Subcutaneous abdominal adipose tissue (tissue), 5 donors: ENCODE results near the gene PGAP6.
"Not testable (repeated sequence)": the region's sequence is repeated elsewhere in the genome, so short reads cannot be mapped to it uniquely, and the experiment has no call there.

Experiments
- H3K27ac ChIP-seq: one replicate; pipeline ENCODE4 v1.7.0; 2013; ENCODE audit warnings: low read depth, mild to moderate bottlenecking, inconsistent platforms, low read length, moderate library complexity
- H3K27me3 ChIP-seq, 5 donors: one replicate each; pipeline ENCODE4 v1.7.0; 2013; ENCODE audit warnings: low read length in 5 of 5, inconsistent platforms in 1 of 5; ENCODE audit not compliant: control insufficient read depth in 5 of 5, insufficient read depth in 4 of 5
- H3K36me3 ChIP-seq, 5 donors: one replicate each; pipeline ENCODE4 v1.7.0; 2013; ENCODE audit warnings: low read length in 5 of 5; ENCODE audit not compliant: control insufficient read depth in 5 of 5, insufficient read depth in 5 of 5
- H3K4me1 ChIP-seq, 5 donors: one replicate each; pipeline ENCODE4 v1.7.0; 2013; ENCODE audit warnings: low read length in 5 of 5, mild to moderate bottlenecking in 3 of 5, moderate library complexity in 1 of 5; ENCODE audit not compliant: control insufficient read depth in 5 of 5, insufficient read depth in 5 of 5
- H3K4me3 ChIP-seq, 5 donors: one replicate each; pipeline ENCODE4 v1.7.0; 2013; ENCODE audit warnings: low read length in 5 of 5, low read depth in 1 of 5
- H3K9ac ChIP-seq, 5 donors: one replicate each; pipeline ENCODE4 v1.7.0; 2013; ENCODE audit warnings: low read length in 5 of 5, mild to moderate bottlenecking in 4 of 5, moderate library complexity in 3 of 5
- H3K9me3 ChIP-seq, 5 donors: one replicate each; pipeline ENCODE4 v1.7.0; 2013; ENCODE audit warnings: low read length in 5 of 5; ENCODE audit not compliant: control insufficient read depth in 5 of 5
- donor health status: healthy.
- donor health status: healthy.
- donor health status: healthy.
- donor health status: healthy.
- donor health status: healthy.

Gene PGAP6

DNA sequence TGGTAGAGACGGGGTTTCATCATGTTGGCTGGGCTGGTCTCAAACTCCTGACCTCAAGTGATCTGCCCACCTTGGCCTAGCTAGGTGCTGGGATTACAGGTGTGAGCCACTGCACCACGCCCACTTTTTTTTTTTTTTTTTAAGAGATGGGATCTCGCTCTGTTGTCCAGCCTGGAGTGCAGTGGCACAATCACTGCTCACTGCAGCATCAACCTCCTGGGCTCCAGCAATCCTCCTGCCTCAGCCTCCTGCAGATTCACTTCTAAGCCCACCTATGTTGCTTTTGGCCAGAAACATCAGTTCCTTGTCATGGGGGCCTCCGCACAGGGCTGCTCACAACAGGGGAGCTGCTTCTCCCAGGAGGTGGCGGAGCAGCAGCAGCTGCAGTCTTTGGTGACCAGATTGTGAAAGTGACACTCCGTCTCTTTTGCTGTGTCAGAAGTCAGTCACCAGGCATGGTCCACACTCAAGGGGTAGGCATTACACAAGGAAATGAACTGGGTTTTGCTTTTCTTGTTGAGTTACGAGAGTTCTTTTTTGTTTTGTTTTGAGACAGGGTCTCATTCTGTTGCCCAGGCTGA is 10.8 kb upstream of the PGAP6 start:
- Histone ChIP-seq H3K27me3 (no peaks in the 10 kb centered on the region), H3K9ac (no peak overlapping the region), H3K4me3 (no peak overlapping the region), H3K9me3 (peaks cover 0 to 4% (median 3%) of the 10 kb centered on the region in 5 donors), H3K4me1 (peaks cover 0 to 21% (median 20%) of the 10 kb centered on the region in 5 donors), H3K27ac (no peak overlapping the region), H3K36me3 (no peaks in the 10 kb centered on the region)

DNA sequence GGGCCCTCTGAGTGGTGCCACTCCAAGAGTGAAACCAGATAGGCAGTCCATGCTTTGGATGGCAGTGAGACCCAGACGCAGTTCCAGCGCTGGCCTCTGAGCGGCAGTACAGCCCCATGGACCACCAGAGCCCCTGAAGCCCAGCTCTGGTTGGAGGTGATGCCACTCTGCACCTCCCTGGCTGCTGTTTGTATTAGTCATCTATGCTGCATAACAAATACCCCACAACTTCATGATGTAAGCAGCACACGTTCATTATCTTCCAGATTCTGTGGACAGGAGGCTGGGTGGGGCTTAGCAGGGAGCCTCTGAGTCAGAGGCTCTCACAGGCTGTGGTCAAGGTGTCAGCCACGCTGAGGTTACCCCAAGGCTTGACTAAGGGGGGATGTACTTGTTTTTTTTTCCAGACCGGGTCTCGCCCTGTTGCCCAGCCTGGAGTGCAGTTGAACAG is 10.1 kb upstream of the PGAP6 start:
- Histone ChIP-seq H3K27ac (no peak overlapping the region), H3K9me3 (peaks cover 0 to 4% (median 3%) of the 10 kb centered on the region in 5 donors), H3K4me3 (no peak overlapping the region), H3K4me1 (peaks cover 0 to 24% (median 20%) of the 10 kb centered on the region in 5 donors), H3K9ac (no peak overlapping the region), H3K27me3 (no peaks in the 10 kb centered on the region), H3K36me3 (no peaks in the 10 kb centered on the region)

DNA sequence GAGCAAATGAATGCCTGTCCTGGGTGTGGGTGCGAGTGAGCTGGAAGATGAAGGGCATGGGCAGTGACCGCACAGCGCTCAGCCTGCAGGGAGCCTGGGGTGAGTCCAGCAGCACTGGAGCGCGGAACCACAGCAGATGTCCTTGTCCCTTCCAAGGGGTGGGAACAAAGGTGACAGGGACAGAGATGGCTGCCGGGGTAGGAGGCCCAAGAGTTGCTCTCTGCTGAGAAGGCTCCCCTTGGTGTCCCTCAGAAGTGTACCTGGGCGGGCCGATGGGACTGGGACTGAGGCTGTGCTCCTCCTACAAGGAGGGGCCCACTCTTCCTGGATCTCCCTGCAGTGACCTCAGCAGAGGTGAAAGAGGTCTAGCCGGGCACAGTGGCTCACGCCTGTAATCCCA is 7.6 kb upstream of the PGAP6 start:
- H3K4me1 ChIP-seq = peaks cover 0 to 15% (median 10%) of the 10 kb centered on the region in 5 donors
- no peak overlapping the region for H3K9ac ChIP-seq
- no peak overlapping the region for H3K27ac ChIP-seq
- no peaks in the 10 kb centered on the region for H3K27me3 ChIP-seq
- peaks cover 0 to 4% (median 3%) of the 10 kb centered on the region in 5 donors for H3K9me3 ChIP-seq
- H3K36me3 ChIP-seq = no peaks in the 10 kb centered on the region
- no peak overlapping the region for H3K4me3 ChIP-seq

GRCh38 chr16:387761-388666 is 6.2 kb upstream of the PGAP6 start:
- Histone ChIP-seq H3K4me3 (peak overlapping the region in 4 of 5 donors; percentile 11 to 38 (median 27)), H3K4me1 (peaks cover 2 to 26% (median 23%) of the 10 kb centered on the region in 5 donors)
- not testable (repeated sequence) for H3K36me3 ChIP-seq, H3K9me3 ChIP-seq, H3K27ac ChIP-seq, H3K27me3 ChIP-seq, H3K9ac ChIP-seq

DNA sequence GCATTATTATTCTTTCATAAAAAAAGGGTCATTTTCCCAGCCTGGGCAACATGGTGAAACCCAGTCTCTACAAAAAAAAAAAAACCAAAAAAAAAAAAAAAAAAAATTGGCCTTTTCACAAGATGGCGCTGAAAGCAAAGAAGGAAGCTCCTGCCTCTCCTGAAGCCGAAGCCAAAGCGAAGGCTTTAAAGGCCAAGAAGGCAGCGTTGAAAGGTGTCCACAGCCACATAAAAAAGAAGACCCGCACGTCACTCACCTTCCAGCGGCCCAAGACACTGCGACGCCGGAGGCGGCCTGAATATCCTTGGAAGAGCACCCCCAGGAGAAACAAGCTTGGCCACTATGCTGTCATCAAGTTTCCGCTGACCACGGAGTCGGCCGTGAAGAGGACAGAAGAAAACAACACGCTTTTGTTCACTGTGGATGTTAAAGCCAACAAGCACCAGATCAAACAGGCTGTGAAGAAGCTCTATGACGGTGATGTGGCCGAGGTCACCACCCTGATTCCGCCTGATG is 4.9 kb upstream of the PGAP6 start:
- no peaks in the 10 kb centered on the region for H3K36me3 ChIP-seq
- H3K27me3 ChIP-seq = no peaks in the 10 kb centered on the region
- H3K9ac ChIP-seq = no peak overlapping the region
- peaks cover 0 to 1% (median 0%) of the 10 kb centered on the region in 5 donors for H3K9me3 ChIP-seq
- no peak overlapping the region for H3K27ac ChIP-seq
- no peak overlapping the region for H3K4me3 ChIP-seq
- H3K4me1 ChIP-seq = peaks cover 2 to 35% (median 31%) of the 10 kb centered on the region in 5 donors

GRCh38 chr16:383326-384051 is 1.7 kb upstream of the PGAP6 start:
- H3K9ac ChIP-seq = peak overlapping the region in 3 of 5 donors; percentile 2 to 76 (median 41)
- H3K36me3 ChIP-seq = no peaks in the 10 kb centered on the region
- peaks cover 2 to 50% (median 42%) of the 10 kb centered on the region in 5 donors for H3K4me1 ChIP-seq

GRCh38 chr16:381012-381788 is 578 bp downstream of the PGAP6 start:
- Histone ChIP-seq H3K9ac (peak overlapping the region; percentile 38 to 84 (median 74)), H3K27me3 (no peaks in the 10 kb centered on the region), H3K4me1 (peaks cover 2 to 43% (median 39%) of the 10 kb centered on the region in 5 donors), H3K27ac (no peak overlapping the region), H3K4me3 (peak overlapping the region; percentile 44 to 82 (median 72)), H3K9me3 (no peaks in the 10 kb centered on the region), H3K36me3 (peaks cover 0 to 17% (median 13%) of the 10 kb centered on the region in 5 donors)

More at GRCh38 chr16:383326-384051, 1.7 kb upstream of the PGAP6 start:
- H3K27ac ChIP-seq = no peak overlapping the region
- peak overlapping the region; percentile 23 to 83 (median 75) for H3K4me3 ChIP-seq
- no peaks in the 10 kb centered on the region for H3K27me3 ChIP-seq
- no peaks in the 10 kb centered on the region for H3K9me3 ChIP-seq

GRCh38 chr16:380762-381011 is 1.1 kb downstream of the PGAP6 start:
- Histone ChIP-seq H3K27me3 (no peaks in the 10 kb centered on the region), H3K27ac (no peak overlapping the region), H3K9me3 (no peaks in the 10 kb centered on the region)

More at GRCh38 chr16:380762-381011, 1.1 kb downstream of the PGAP6 start:
- Histone ChIP-seq H3K4me1 (peaks cover 2 to 43% (median 39%) of the 10 kb centered on the region in 5 donors), H3K36me3 (peaks cover 0 to 22% (median 16%) of the 10 kb centered on the region in 5 donors), H3K9ac (peak overlapping the region; percentile 38 to 84 (median 74)), H3K4me3 (peak overlapping the region; percentile 44 to 82 (median 72))
